ENCODE data around the gene EXOC4.

- TF ChIP-seq, protein P1, sequence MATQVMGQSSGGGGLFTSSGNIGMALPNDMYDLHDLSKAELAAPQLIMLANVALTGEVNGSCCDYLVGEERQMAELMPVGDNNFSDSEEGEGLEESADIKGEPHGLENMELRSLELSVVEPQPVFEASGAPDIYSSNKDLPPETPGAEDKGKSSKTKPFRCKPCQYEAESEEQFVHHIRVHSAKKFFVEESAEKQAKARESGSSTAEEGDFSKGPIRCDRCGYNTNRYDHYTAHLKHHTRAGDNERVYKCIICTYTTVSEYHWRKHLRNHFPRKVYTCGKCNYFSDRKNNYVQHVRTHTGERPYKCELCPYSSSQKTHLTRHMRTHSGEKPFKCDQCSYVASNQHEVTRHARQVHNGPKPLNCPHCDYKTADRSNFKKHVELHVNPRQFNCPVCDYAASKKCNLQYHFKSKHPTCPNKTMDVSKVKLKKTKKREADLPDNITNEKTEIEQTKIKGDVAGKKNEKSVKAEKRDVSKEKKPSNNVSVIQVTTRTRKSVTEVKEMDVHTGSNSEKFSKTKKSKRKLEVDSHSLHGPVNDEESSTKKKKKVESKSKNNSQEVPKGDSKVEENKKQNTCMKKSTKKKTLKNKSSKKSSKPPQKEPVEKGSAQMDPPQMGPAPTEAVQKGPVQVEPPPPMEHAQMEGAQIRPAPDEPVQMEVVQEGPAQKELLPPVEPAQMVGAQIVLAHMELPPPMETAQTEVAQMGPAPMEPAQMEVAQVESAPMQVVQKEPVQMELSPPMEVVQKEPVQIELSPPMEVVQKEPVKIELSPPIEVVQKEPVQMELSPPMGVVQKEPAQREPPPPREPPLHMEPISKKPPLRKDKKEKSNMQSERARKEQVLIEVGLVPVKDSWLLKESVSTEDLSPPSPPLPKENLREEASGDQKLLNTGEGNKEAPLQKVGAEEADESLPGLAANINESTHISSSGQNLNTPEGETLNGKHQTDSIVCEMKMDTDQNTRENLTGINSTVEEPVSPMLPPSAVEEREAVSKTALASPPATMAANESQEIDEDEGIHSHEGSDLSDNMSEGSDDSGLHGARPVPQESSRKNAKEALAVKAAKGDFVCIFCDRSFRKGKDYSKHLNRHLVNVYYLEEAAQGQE (IDR thresholded peaks at IDR 0.05; ENCODE audit: insufficient read depth in 1 of 2, low read depth in 2 of 2, low read length in 1 of 2), result no peak
- TF ChIP-seq CTCF (IDR thresholded peaks at IDR 0.05) (no peak), TCF7L2 (IDR thresholded peaks at IDR 0.05; ENCODE audit: low read depth, low read length) (no peak), POLR2AphosphoS5 (IDR thresholded peaks at IDR 0.05; ENCODE audit: low read depth, low read length) (no peak)
Observed at GRCh38 chr7:133550145-133550544, 297.3 kb downstream of the EXOC4 start.

All from Panc1 (cell line).